OCI-LY7 (cell line): ENCODE data around the gene LDAH. TPM values are rescaled to one million over a fixed set of nuclear protein-coding genes. Genes with fewer than 3 reads are reported as not detected.
A peak's percentile ranks its signal among the peaks of the same experiment; 100 is the strongest.

Source experiments
- BruUV-seq: library from RNA; stranded (reverse); fragments of 400-500 nt; replicated peaks from 2 replicates; lab custom pipeline; 2021; lab: Mats Ljungman, UMichigan
- CTCF ChIA-PET: fragments of 300-600 bp; sonication (Branson Sonifier 250); formaldehyde crosslinking; loops from one replicate; lab custom pipeline; 2022; ENCODE audit warnings: antibody characterized with exemption; ENCODE audit not compliant: unreplicated experiment; lab: Charles Lee
- POLR2A ChIA-PET: fragments of 300-600 bp; sonication (Branson Sonifier 250); formaldehyde crosslinking; loops from one replicate; lab custom pipeline; 2022; ENCODE audit warnings: antibody characterized with exemption; lab: Charles Lee
- DNase-seq: peaks from one replicate; pipeline ENCODE4 v3.0.0-alpha.2; 2015; ENCODE audit warnings: low spot score
- H2AFZ ChIP-seq: fragments of 200-600 bp; sonication (generic), shearing (Covaris generic); 2 replicates; pipeline ENCODE4 v1.6.1; 2014; ENCODE audit warnings: mild to moderate bottlenecking, antibody characterized with exemption, low read length, moderate library complexity
- H3K27ac ChIP-seq: fragments of 200-600 bp; sonication (generic); 2 replicates; pipeline ENCODE4 v1.5.1; 2014; ENCODE audit warnings: mixed run types, low read depth, mild to moderate bottlenecking, moderate library complexity, low read length, inconsistent platforms; ENCODE audit not compliant: poor library complexity, severe bottlenecking
- H3K36me3 ChIP-seq: fragments of 200-600 bp; sonication (generic); 2 replicates; pipeline ENCODE4 v1.6.1; 2014; ENCODE audit warnings: mild to moderate bottlenecking, antibody characterized with exemption, low read length, moderate library complexity, mixed read lengths; ENCODE audit not compliant: insufficient read depth
- H3K4me1 ChIP-seq: fragments of 200-600 bp; sonication (generic); 2 replicates; pipeline ENCODE4 v1.5.1; 2014; ENCODE audit warnings: mild to moderate bottlenecking, low read length; ENCODE audit not compliant: insufficient read depth, poor library complexity, severe bottlenecking
- H3K4me2 ChIP-seq: fragments of 200-600 bp; sonication (generic); 2 replicates; pipeline ENCODE4 v1.6.1; 2014; ENCODE audit warnings: mild to moderate bottlenecking, low read length
- H3K4me3 ChIP-seq: fragments of 200-600 bp; sonication (generic); 2 replicates; pipeline ENCODE4 v1.5.1; 2014; ENCODE audit warnings: mild to moderate bottlenecking, low read depth, low read length; ENCODE audit not compliant: poor library complexity, severe bottlenecking
- H3K79me2 ChIP-seq: fragments of 200-600 bp; sonication (generic); 2 replicates; pipeline ENCODE4 v1.6.1; 2016; ENCODE audit warnings: low read depth, mild to moderate bottlenecking, low read length, moderate library complexity, mixed read lengths; ENCODE audit not compliant: insufficient read depth
- H3K9me2 ChIP-seq: fragments of 200-600 bp; sonication (generic); 2 replicates; pipeline ENCODE4 v1.6.1; 2016; ENCODE audit warnings: mild to moderate bottlenecking, low read length, mixed read lengths; ENCODE audit not compliant: insufficient read depth
- H3K9me3 ChIP-seq: fragments of 200-600 bp; sonication (generic); 2 replicates; pipeline ENCODE4 v1.6.1; 2014; ENCODE audit warnings: mild to moderate bottlenecking, mixed run types, low read length, mixed read lengths
- H4K20me1 ChIP-seq: fragments of 200-600 bp; sonication (generic); 2 replicates; pipeline ENCODE4 v1.6.1; 2014; ENCODE audit warnings: mild to moderate bottlenecking, antibody characterized with exemption, low read length, moderate library complexity, mixed read lengths; ENCODE audit not compliant: insufficient read depth
- EZH2phosphoT487 ChIP-seq: fragments of 200-600 bp; sonication (generic); IDR thresholded peaks from 2 replicates; pipeline ENCODE4 v1.6.1; 2018; ENCODE audit warnings: low read depth, borderline replicate concordance, mild to moderate bottlenecking, mixed run types, antibody characterized with exemption, low read length, moderate library complexity, mixed read lengths
- intact Hi-C: fragments of 100-400 bp; cut with micrococcal nuclease; formaldehyde crosslinking; loops from one replicate; pipeline ENCODE4 v1.10.0; 2022; ENCODE audit not compliant: unreplicated experiment
- total RNA-seq, 2 experiments: library from RNA; depleted of rRNA in 1 of 2; stranded (reverse); fragments of >200 nt in 1 of 2; shearing (Covaris generic) in 1 of 2; gene quantifications; 2 replicates each; pipeline ENCODE4 v1.2.3, GENCODE V29; 2014 to 2022
- TF ChIP-seq, protein P1 (sequence below): fragments of 200-600 bp; sonication (generic); conservative IDR thresholded peaks from 2 replicates; pipeline ENCODE4 v1.5.1; 2014; ENCODE audit warnings: mild to moderate bottlenecking, antibody characterized with exemption, low read length, moderate library complexity, mixed read lengths

Gene LDAH
- total RNA-seq, 2 experiments from 2014 or later: 21.7 to 38.1 TPM

- H2AFZ ChIP-seq: no peak overlapping the region
- no peaks in the 10 kb centered on the region for H4K20me1 ChIP-seq
- no peaks in the 10 kb centered on the region for H3K9me2 ChIP-seq
- DNase-seq: no peak
- peaks cover 24% of the 10 kb centered on the region for H3K36me3 ChIP-seq
- H3K9me3 ChIP-seq: no peaks in the 10 kb centered on the region
- ChIA-PET CTCF (no interaction called here), POLR2A (no interaction called here)
- intact Hi-C loops: no loop called here
- H3K4me2 ChIP-seq: no peak overlapping the region
- TF ChIP-seq EZH2phosphoT487: no peak
- BruUV-seq: no TSS peak
- H3K4me1 ChIP-seq: peaks cover 34% of the 10 kb centered on the region
- no peaks in the 10 kb centered on the region for H3K79me2 ChIP-seq
- H3K27ac ChIP-seq: no peak overlapping the region
- no peak overlapping the region for H3K4me3 ChIP-seq
Observed at GRCh38 chr2:20702563-20702962, 120.3 kb downstream of the LDAH start.

GRCh38 chr2:20698916-20699613 lies 123.8 kb downstream of the LDAH start:
- Histone ChIP-seq H4K20me1 (no peaks in the 10 kb centered on the region), H3K36me3 (peaks cover 29% of the 10 kb centered on the region), H3K4me3 (no peak overlapping the region), H3K9me2 (no peaks in the 10 kb centered on the region), H3K4me1 (peaks cover 43% of the 10 kb centered on the region), H3K27ac (peak overlapping the region; percentile 41), H3K4me2 (peak overlapping the region; percentile 41), H3K79me2 (no peaks in the 10 kb centered on the region), H3K9me3 (no peaks in the 10 kb centered on the region), H2AFZ (peak overlapping the region; percentile 0; the same call in 1 of the 2 replicates)
- ChIA-PET POLR2A (interaction anchor here (0.6 to 4.0 kb wide), 8 partner anchors 9 to 232 kb away, joined by 3 to 28 read pairs (median 4); no protein-coding TSS in a partner anchor), CTCF (no interaction called here)
- intact Hi-C loops: no loop called here
- BruUV-seq: no TSS peak
- TF ChIP-seq, protein P1, sequence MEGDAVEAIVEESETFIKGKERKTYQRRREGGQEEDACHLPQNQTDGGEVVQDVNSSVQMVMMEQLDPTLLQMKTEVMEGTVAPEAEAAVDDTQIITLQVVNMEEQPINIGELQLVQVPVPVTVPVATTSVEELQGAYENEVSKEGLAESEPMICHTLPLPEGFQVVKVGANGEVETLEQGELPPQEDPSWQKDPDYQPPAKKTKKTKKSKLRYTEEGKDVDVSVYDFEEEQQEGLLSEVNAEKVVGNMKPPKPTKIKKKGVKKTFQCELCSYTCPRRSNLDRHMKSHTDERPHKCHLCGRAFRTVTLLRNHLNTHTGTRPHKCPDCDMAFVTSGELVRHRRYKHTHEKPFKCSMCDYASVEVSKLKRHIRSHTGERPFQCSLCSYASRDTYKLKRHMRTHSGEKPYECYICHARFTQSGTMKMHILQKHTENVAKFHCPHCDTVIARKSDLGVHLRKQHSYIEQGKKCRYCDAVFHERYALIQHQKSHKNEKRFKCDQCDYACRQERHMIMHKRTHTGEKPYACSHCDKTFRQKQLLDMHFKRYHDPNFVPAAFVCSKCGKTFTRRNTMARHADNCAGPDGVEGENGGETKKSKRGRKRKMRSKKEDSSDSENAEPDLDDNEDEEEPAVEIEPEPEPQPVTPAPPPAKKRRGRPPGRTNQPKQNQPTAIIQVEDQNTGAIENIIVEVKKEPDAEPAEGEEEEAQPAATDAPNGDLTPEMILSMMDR: no peak
- no peak for TF ChIP-seq EZH2phosphoT487
- DNase-seq: no peak

DNA sequence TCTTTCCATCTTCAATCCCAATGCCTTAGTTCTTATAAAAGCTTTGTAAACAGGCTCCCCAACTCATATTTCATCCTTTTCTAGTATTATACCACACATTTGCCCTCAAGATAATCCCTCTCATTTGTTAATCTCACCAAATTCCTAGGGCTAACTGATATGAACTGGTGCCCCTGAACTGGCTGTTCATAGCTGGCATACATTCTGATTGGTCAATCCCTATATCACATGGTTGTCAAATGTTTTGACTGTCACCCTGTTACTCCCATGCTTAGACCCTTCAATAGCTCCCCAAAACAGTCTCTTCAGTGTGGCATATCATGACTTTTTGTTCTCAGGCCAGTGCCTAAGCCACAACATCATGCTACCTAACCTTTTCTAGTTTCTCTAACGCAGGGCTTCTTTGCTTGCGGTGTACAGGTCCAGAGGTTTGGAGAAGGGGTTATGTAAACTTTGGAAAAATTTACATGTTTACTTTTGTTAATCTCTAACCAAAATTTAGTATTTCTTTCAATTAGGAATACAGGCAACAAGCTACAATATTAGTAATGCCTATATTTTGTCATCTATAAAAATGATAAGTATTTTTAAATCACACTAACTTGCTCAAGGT lies 125.5 kb downstream of the LDAH start:
- no TSS peak for BruUV-seq
- Histone ChIP-seq H2AFZ (no peak overlapping the region), H3K4me2 (no peak overlapping the region), H3K79me2 (no peaks in the 10 kb centered on the region), H3K4me1 (peaks cover 48% of the 10 kb centered on the region), H4K20me1 (no peaks in the 10 kb centered on the region), H3K9me2 (no peaks in the 10 kb centered on the region), H3K36me3 (peaks cover 29% of the 10 kb centered on the region), H3K9me3 (no peaks in the 10 kb centered on the region), H3K4me3 (no peak overlapping the region), H3K27ac (no peak overlapping the region)
- ChIA-PET POLR2A (interaction anchor here (0.6 to 4.0 kb wide), 5 partner anchors 13 to 1511 kb away, joined by 3 to 28 read pairs (median 3); no protein-coding TSS in a partner anchor), CTCF (no interaction called here)
- no peak for TF ChIP-seq EZH2phosphoT487
- TF ChIP-seq, protein P1: no peak
- DNase-seq: no peak
- intact Hi-C loops: no loop called here
